HEK293 (cell line): ENCODE measurements around the gene CPLX1.

Experiments used
- ZNF274 ChIP-seq, 2 experiments: fragments of 200-500 bp in 1 of 2; fragments of 450-650 bp in 1 of 2; sonication (Bioruptor generic) in 1 of 2; formaldehyde crosslinking in 1 of 2; IDR thresholded peaks; 2 replicates each; pipeline versions ENCODE4 v1.5.1 to v1.6.1; 2014 to 2016; ENCODE audit warnings: borderline replicate concordance in 1 of 2, inconsistent platforms in 1 of 2, low read length in 1 of 2, missing biosample characterization in 1 of 2, missing genetic modification characterization in 1 of 2
- ZNF514 ChIP-seq: fragments of 450-650 bp; formaldehyde crosslinking; IDR thresholded peaks from 2 replicates; pipeline ENCODE4 v1.5.1; 2016; ENCODE audit warnings: missing biosample characterization, missing genetic modification characterization
- TF ChIP-seq, protein P1 (sequence below): fragments of 450-650 bp; formaldehyde crosslinking; IDR thresholded peaks from 2 replicates; pipeline ENCODE4 v1.5.1; 2016; ENCODE audit warnings: missing biosample characterization, missing genetic modification characterization
- TF ChIP-seq, protein P2 (sequence below): fragments of 450-650 bp; formaldehyde crosslinking; IDR thresholded peaks from 2 replicates; pipeline ENCODE4 v1.5.1; 2016; ENCODE audit warnings: missing biosample characterization, missing genetic modification characterization, low read depth

DNA sequence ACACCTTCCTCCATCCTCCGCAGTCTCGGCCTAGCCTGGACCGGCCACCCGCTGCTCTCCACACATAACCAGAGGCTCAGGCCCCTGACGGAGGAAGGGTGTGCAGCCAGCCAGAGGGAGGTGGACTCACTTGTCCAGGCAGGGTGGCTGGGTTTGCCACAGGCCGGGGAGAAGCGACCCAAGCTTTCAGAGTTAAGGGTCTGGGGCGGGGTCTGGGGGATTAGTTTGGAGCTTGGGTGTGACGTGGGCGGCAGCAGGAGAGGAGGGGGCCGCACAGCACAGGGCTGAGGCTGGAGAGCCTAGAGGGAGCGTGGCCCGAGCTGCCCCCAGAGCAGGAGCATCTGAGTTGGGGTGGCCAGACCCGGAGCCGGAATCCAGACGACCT, 22.4 kb upstream of the CPLX1 start:
- TF ChIP-seq, protein P1, sequence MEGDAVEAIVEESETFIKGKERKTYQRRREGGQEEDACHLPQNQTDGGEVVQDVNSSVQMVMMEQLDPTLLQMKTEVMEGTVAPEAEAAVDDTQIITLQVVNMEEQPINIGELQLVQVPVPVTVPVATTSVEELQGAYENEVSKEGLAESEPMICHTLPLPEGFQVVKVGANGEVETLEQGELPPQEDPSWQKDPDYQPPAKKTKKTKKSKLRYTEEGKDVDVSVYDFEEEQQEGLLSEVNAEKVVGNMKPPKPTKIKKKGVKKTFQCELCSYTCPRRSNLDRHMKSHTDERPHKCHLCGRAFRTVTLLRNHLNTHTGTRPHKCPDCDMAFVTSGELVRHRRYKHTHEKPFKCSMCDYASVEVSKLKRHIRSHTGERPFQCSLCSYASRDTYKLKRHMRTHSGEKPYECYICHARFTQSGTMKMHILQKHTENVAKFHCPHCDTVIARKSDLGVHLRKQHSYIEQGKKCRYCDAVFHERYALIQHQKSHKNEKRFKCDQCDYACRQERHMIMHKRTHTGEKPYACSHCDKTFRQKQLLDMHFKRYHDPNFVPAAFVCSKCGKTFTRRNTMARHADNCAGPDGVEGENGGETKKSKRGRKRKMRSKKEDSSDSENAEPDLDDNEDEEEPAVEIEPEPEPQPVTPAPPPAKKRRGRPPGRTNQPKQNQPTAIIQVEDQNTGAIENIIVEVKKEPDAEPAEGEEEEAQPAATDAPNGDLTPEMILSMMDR (tag by site-specific recombination) = no peak
- TF ChIP-seq, protein P2, sequence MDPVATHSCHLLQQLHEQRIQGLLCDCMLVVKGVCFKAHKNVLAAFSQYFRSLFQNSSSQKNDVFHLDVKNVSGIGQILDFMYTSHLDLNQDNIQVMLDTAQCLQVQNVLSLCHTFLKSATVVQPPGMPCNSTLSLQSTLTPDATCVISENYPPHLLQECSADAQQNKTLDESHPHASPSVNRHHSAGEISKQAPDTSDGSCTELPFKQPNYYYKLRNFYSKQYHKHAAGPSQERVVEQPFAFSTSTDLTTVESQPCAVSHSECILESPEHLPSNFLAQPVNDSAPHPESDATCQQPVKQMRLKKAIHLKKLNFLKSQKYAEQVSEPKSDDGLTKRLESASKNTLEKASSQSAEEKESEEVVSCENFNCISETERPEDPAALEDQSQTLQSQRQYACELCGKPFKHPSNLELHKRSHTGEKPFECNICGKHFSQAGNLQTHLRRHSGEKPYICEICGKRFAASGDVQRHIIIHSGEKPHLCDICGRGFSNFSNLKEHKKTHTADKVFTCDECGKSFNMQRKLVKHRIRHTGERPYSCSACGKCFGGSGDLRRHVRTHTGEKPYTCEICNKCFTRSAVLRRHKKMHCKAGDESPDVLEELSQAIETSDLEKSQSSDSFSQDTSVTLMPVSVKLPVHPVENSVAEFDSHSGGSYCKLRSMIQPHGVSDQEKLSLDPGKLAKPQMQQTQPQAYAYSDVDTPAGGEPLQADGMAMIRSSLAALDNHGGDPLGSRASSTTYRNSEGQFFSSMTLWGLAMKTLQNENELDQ (tag by site-specific recombination) = no peak
- TF ChIP-seq ZNF514 (tag by site-specific recombination) (no peak), ZNF274 (IDR thresholded peaks at IDR 0.05; ENCODE audit: low read length) (no peak), ZNF274 (tag by site-specific recombination; IDR thresholded peaks at IDR 0.05; ENCODE audit: borderline replicate concordance) (no peak)
